Left lung (tissue), 10 donors: ENCODE results near the gene RP9. TPM values are rescaled to one million over a fixed set of nuclear protein-coding genes. Genes with fewer than 3 reads are reported as not detected.

Experiments used
- ATAC-seq: fragments of 200-7000 bp; cut with Tn5 transposase; one replicate; pipeline ENCODE4 v1.9.1; 2020; ENCODE audit warnings: moderate library complexity
- DNase-seq, 4 donors: peaks; one replicate each; pipeline ENCODE4 v3.0.0-alpha.2; 2013 to 2020
- H3K27ac ChIP-seq, 2 donors: fragments of 200-600 bp; sonication (generic) in 1 of 2; one replicate each; pipeline versions ENCODE4 v1.5.0 to v1.8.0; 2020 to 2021
- H3K27me3 ChIP-seq, 2 donors: fragments of 200-600 bp; sonication (generic) in 1 of 2; one replicate each; pipeline versions ENCODE4 v1.5.0 to v1.8.0; 2020 to 2021
- H3K36me3 ChIP-seq, 2 donors: fragments of 200-600 bp; sonication (generic) in 1 of 2; one replicate each; pipeline versions ENCODE4 v1.5.0 to v1.8.0; 2020 to 2021
- H3K4me1 ChIP-seq, 2 donors: fragments of 200-600 bp; one replicate each; pipeline ENCODE4 v1.8.0; 2021
- H3K4me3 ChIP-seq, 2 donors: fragments of 200-600 bp; sonication (generic) in 1 of 2; one replicate each; pipeline versions ENCODE4 v1.5.0 to v1.8.0; 2020 to 2021; ENCODE audit warnings: mild to moderate bottlenecking in 1 of 2
- H3K9me3 ChIP-seq, 2 donors: fragments of 200-600 bp; sonication (generic) in 1 of 2; one replicate each; pipeline versions ENCODE4 v1.5.0 to v1.8.0; 2020 to 2021
- CTCF ChIP-seq, 2 donors: fragments of 200-600 bp; sonication (generic) in 1 of 2; IDR thresholded peaks; one replicate each; pipeline versions ENCODE4 v1.5.0 to v1.8.0; 2021; ENCODE audit warnings: antibody characterized with exemption in 2 of 2
- intact Hi-C, 2 donors: fragments of 100-400 bp; cut with DNase I; formaldehyde crosslinking; loops; one replicate each; pipeline versions ENCODE4 v1.11.2 to v1.14.2; 2022
- polyA plus RNA-seq, 6 donors: library from polyadenylated mRNA; unstranded; fragments of 120-200 nt; gene quantifications; one replicate each; pipeline ENCODE4 v1.2.1, GENCODE V29; 2013; ENCODE audit not compliant: insufficient read length in 6 of 6
- total RNA-seq, 2 donors: library from RNA; stranded (reverse); fragmentation: NEBNext Ultra II Directional; extraction: Animal tissue kit (Norgen Biotek cat#: 25700); gene quantifications; one replicate each; pipeline ENCODE4 v1.2.1, GENCODE V29; 2021
- donor health status: DM: no; HTN: yes; CAD: no.
- donor health status: DM: no; HTN: no; CAD: no.

RP9 gene
- total and polyA plus RNA-seq, 8 donors = 11.3 to 44.3 (median 34.4) TPM

GRCh38 chr7:33048257-33048656 is 60.9 kb downstream of the RP9 start:
- H3K36me3 ChIP-seq = no peaks in the 10 kb centered on the region
- no peaks in the 10 kb centered on the region for H3K9me3 ChIP-seq
- no peak overlapping the region for H3K27ac ChIP-seq
- intact Hi-C loops = no loop called here
- no peak overlapping the region for H3K4me3 ChIP-seq
- no peak for ATAC-seq
- H3K27me3 ChIP-seq = no peaks in the 10 kb centered on the region
- TF ChIP-seq CTCF (IDR thresholded peaks at IDR 0.05) = no peak
- peaks cover 8 to 77% of the 10 kb centered on the region in 2 donors for H3K4me1 ChIP-seq
- no peak for DNase-seq

- no peak overlapping the region for H3K27ac ChIP-seq
- H3K4me1 ChIP-seq = peaks cover 0 to 87% of the 10 kb centered on the region in 2 donors
- no peaks in the 10 kb centered on the region for H3K27me3 ChIP-seq
- TF ChIP-seq CTCF (IDR thresholded peaks at IDR 0.05) = no peak
- no peaks in the 10 kb centered on the region for H3K36me3 ChIP-seq
- H3K4me3 ChIP-seq = no peak overlapping the region
- intact Hi-C loops = no loop called here
- DNase-seq = no peak
- no peaks in the 10 kb centered on the region for H3K9me3 ChIP-seq
- no peak for ATAC-seq
Observed at GRCh38 chr7:33044986-33045385, 64.2 kb downstream of the RP9 start.

Other genes with a start within 250 kb of the RP9 start
- 10 to 100 TPM; 28.7 to 36.8 TPM for gene KBTBD2, start 217.6 kb downstream of the RP9 start, total RNA-seq
- gene KBTBD2, start 217.6 kb downstream of the RP9 start, polyA plus RNA-seq = 10 to 100 TPM; 59.2 to 70.4 (median 62.7) TPM
- 100 to 1,000 TPM in 1 of 2 donors, 10 to 100 TPM in 1; 91.4 to 130 TPM for gene FKBP9, start 152.0 kb downstream of the RP9 start, total RNA-seq
- gene FKBP9, start 152.0 kb downstream of the RP9 start, polyA plus RNA-seq = 100 to 1,000 TPM; 169 to 264 (median 214) TPM
- gene NT5C3A, start 46.6 kb downstream of the RP9 start, total RNA-seq = 10 to 100 TPM; 21.8 to 26.5 TPM
- gene NT5C3A, start 46.6 kb downstream of the RP9 start, polyA plus RNA-seq = 10 to 100 TPM; 37.7 to 45.8 (median 41.3) TPM
- 10 to 100 TPM; 18.2 to 22.4 TPM for gene BBS9, start 20.2 kb upstream of the RP9 start, total RNA-seq
- 10 to 100 TPM; 14.5 to 25.1 (median 19.1) TPM for gene BBS9, start 20.2 kb upstream of the RP9 start, polyA plus RNA-seq